OCI-LY1 (cell line): ENCODE measurements around the gene TRPC5OS.

ENCODE experiments used
- H2AFZ ChIP-seq: fragments of 200-600 bp; sonication (generic), shearing (Covaris generic); 2 replicates; pipeline ENCODE4 v1.6.0; 2014; ENCODE audit warnings: antibody characterized with exemption, mild to moderate bottlenecking, low read length
- H3F3A ChIP-seq: fragments of 200-600 bp; sonication (generic), shearing (Covaris generic); 2 replicates; pipeline ENCODE4 v1.6.0; 2014; ENCODE audit warnings: mild to moderate bottlenecking, antibody characterized with exemption, low read length, moderate library complexity; ENCODE audit not compliant: insufficient read depth
- H3K27ac ChIP-seq: fragments of 200-600 bp; sonication (generic); 2 replicates; pipeline ENCODE4 v1.5.1; 2014; ENCODE audit warnings: low read length, mixed run types, mild to moderate bottlenecking, low read depth; ENCODE audit not compliant: poor library complexity, severe bottlenecking
- H3K27me3 ChIP-seq: fragments of 200-600 bp; sonication (generic); 2 replicates; pipeline ENCODE4 v1.6.0; 2014; ENCODE audit warnings: antibody characterized with exemption, mild to moderate bottlenecking, low read length, moderate library complexity; ENCODE audit not compliant: insufficient read depth
- H3K36me3 ChIP-seq: fragments of 200-600 bp; sonication (generic); 2 replicates; pipeline ENCODE4 v1.6.1; 2014; ENCODE audit warnings: mild to moderate bottlenecking, antibody characterized with exemption, low read length, moderate library complexity, mixed read lengths; ENCODE audit not compliant: insufficient read depth
- H3K4me1 ChIP-seq: fragments of 200-600 bp; sonication (generic); 2 replicates; pipeline ENCODE4 v1.5.1; 2014; ENCODE audit warnings: mild to moderate bottlenecking, low read length, moderate library complexity; ENCODE audit not compliant: insufficient read depth, severe bottlenecking
- H3K4me2 ChIP-seq: fragments of 200-600 bp; sonication (generic), shearing (Covaris generic); 2 replicates; pipeline ENCODE4 v1.6.1; 2014; ENCODE audit warnings: low read length
- H3K4me3 ChIP-seq: fragments of 200-600 bp; sonication (generic); 2 replicates; pipeline ENCODE4 v1.5.1; 2014; ENCODE audit warnings: low read length, low read depth, mild to moderate bottlenecking, mixed read lengths; ENCODE audit not compliant: poor library complexity, severe bottlenecking
- H3K79me2 ChIP-seq: fragments of 200-600 bp; shearing (Covaris generic); 2 replicates; pipeline ENCODE4 v1.6.1; 2016; ENCODE audit warnings: mixed run types, low read length, mixed read lengths; ENCODE audit not compliant: insufficient read depth
- H3K9ac ChIP-seq: fragments of 200-600 bp; sonication (generic), shearing (Covaris generic); 2 replicates; pipeline ENCODE4 v1.6.1; 2014; ENCODE audit warnings: mild to moderate bottlenecking, low read length, mixed read lengths
- H3K9me2 ChIP-seq: fragments of 200-600 bp; sonication (generic), shearing (Covaris generic); 2 replicates; pipeline ENCODE4 v1.6.1; 2014; ENCODE audit warnings: low read depth, mild to moderate bottlenecking, low read length, mixed read lengths
- H3K9me3 ChIP-seq: fragments of 200-600 bp; shearing (Covaris generic); 2 replicates; pipeline ENCODE4 v1.6.1; 2014; ENCODE audit warnings: low read length, mixed read lengths
- H4K20me1 ChIP-seq: fragments of 200-600 bp; sonication (generic), shearing (Covaris generic); 2 replicates; pipeline ENCODE4 v1.6.0; 2016; ENCODE audit warnings: mild to moderate bottlenecking, low read length; ENCODE audit not compliant: insufficient read depth
- CTCF ChIP-seq: fragments of 200-600 bp; sonication (generic), shearing (Covaris generic); IDR thresholded peaks from 2 replicates; pipeline ENCODE4 v1.5.1; 2017; ENCODE audit warnings: mild to moderate bottlenecking, antibody characterized with exemption, low read length, moderate library complexity, mixed read lengths
- EZH2 ChIP-seq: fragments of 200-600 bp; sonication (generic), shearing (Covaris generic); IDR thresholded peaks from 2 replicates; pipeline ENCODE4 v1.8.0; 2017; ENCODE audit warnings: borderline replicate concordance, mixed run types, mild to moderate bottlenecking, antibody characterized with exemption, low read length, moderate library complexity, mixed read lengths

Gene TRPC5OS

DNA sequence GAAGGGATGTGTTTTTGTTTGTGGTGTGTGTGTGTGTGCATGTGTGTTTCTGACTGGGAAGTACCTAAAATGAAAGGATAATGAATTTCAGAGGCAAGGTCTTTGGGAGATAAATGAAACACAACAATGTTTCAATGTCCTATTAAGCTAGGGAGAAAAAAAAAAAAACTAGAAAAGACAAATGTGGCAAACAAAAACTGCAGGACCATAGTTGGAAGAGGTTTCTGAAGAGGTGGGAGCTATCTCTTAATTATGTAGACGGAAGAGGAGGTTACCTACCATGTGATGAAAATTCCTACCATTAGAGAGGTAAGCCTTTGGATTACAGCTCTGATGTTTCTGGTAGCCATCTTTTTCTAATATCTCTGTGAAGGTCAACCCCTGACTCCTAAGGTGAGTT lies at the start of gene TRPC5OS:
Gene TRPC5OS, plus strand, starts transcription at position 301 of the 400 bp plus-strand sequence. CDS start 25,669 bp downstream, outside the sequence.
- H3K36me3 ChIP-seq: no peaks in the 10 kb centered on the region
- H4K20me1 ChIP-seq: no peaks in the 10 kb centered on the region
- TF ChIP-seq EZH2: no peak
- H3K9ac ChIP-seq: no peak within 1 kb of the TSS
- H3K4me3 ChIP-seq: no peak within 1 kb of the TSS
- H3K9me2 ChIP-seq: no peaks in the 10 kb centered on the region
- no peaks in the 10 kb centered on the region for H3K9me3 ChIP-seq
- H3K27me3 ChIP-seq: no peaks in the 10 kb centered on the region
- no peaks in the 10 kb centered on the region for H3K79me2 ChIP-seq
- H3F3A ChIP-seq: no peaks in the 10 kb centered on the region
- no peak within 1 kb of the TSS for H3K27ac ChIP-seq
- no peak within 1 kb of the TSS for H2AFZ ChIP-seq
- no peaks in the 10 kb centered on the region for H3K4me1 ChIP-seq
- H3K4me2 ChIP-seq: no peak within 1 kb of the TSS

DNA sequence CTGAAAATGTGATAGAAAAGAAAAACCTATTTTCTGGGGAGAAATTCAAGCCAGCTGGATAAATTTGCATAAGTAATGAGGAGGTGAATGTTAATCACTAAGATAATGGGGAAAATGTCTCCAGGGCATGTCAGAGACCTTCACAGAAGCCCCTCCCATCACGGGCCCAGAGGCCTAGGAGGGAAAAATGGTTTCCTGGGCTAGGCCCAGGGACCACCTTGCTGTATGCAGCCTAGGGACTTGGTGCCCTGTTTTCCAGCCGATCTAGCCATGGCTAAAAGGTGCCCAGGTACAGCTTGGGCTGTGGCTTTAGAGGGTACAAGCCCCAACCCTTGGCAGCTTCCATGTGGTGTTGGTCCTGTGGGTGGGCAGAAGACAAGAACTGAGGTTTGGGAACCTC lies 46.6 kb upstream of the TRPC5OS start:
- H2AFZ ChIP-seq: no peak overlapping the region
- H4K20me1 ChIP-seq: no peaks in the 10 kb centered on the region
- H3K4me2 ChIP-seq: no peak overlapping the region
- H3K9me2 ChIP-seq: no peaks in the 10 kb centered on the region
- TF ChIP-seq EZH2 (no peak), CTCF (no peak)
- H3K36me3 ChIP-seq: no peaks in the 10 kb centered on the region
- no peaks in the 10 kb centered on the region for H3K4me1 ChIP-seq
- no peak overlapping the region for H3K9ac ChIP-seq
- no peak overlapping the region for H3K27ac ChIP-seq
- H3K9me3 ChIP-seq: no peaks in the 10 kb centered on the region
- no peaks in the 10 kb centered on the region for H3K79me2 ChIP-seq
- no peak overlapping the region for H3K4me3 ChIP-seq
- H3K27me3 ChIP-seq: no peaks in the 10 kb centered on the region
- no peaks in the 10 kb centered on the region for H3F3A ChIP-seq

DNA sequence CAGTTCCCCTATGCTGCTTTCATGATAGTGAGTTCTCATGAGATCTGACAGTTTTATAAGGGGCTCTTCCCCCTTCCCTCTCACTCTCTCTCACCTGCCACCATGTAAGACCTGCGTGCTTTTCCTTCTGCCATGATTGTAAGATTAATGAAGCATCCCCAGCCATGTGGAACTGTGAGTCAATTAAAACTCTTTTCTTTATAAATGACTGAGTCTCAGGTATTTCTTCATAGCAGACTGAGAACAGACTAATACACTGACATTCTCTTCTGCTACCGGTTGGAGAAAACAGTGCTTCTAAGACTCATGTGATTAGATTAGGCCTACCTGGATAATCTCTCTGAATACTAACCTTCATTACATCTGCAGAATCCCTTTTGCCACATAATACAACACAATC lies 45.4 kb upstream of the TRPC5OS start:
- TF ChIP-seq CTCF (no peak), EZH2 (no peak)
- Histone ChIP-seq H3K36me3 (no peaks in the 10 kb centered on the region), H4K20me1 (no peaks in the 10 kb centered on the region), H3K4me2 (no peak overlapping the region), H3K9me2 (no peaks in the 10 kb centered on the region), H3K9me3 (no peaks in the 10 kb centered on the region), H3K27ac (no peak overlapping the region), H3F3A (no peaks in the 10 kb centered on the region), H3K27me3 (no peaks in the 10 kb centered on the region), H3K79me2 (no peaks in the 10 kb centered on the region), H3K9ac (no peak overlapping the region), H3K4me1 (no peaks in the 10 kb centered on the region), H2AFZ (no peak overlapping the region), H3K4me3 (no peak overlapping the region)

DNA sequence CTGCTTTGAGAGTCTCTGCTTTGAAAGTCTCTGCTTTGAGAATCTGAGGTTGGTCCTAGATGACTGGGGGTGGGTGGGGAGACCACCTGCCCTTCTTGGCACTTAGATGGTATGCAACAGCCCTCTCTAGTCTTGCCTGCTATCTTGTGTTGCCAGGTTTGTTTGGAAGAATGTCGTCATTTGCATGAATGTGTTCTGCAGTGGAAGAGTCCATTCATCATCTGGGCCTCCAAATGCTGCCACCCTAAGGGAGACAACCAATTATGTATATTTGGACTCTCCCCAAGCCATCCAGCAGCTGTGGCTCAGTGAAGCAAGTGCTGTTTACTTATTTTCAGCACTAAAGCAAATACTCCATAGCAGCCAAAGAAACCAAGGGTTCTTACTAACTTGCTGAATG lies 44.6 kb upstream of the TRPC5OS start:
- no peaks in the 10 kb centered on the region for H3K9me3 ChIP-seq
- TF ChIP-seq EZH2 (no peak), CTCF (no peak)
- no peak overlapping the region for H2AFZ ChIP-seq
- no peaks in the 10 kb centered on the region for H3K9me2 ChIP-seq
- no peak overlapping the region for H3K4me3 ChIP-seq
- H3K27ac ChIP-seq: no peak overlapping the region
- no peaks in the 10 kb centered on the region for H3K79me2 ChIP-seq
- H3K9ac ChIP-seq: no peak overlapping the region
- H3K27me3 ChIP-seq: no peaks in the 10 kb centered on the region
- no peaks in the 10 kb centered on the region for H3K36me3 ChIP-seq
- H3K4me2 ChIP-seq: no peak overlapping the region
- H3K4me1 ChIP-seq: no peaks in the 10 kb centered on the region
- no peaks in the 10 kb centered on the region for H3F3A ChIP-seq
- no peaks in the 10 kb centered on the region for H4K20me1 ChIP-seq
